HEK293 (cell line): ENCODE data around the gene SPP2.

Source experiments
- CTCF ChIA-PET: fragments of 350-600 bp; formaldehyde crosslinking; extraction: SDS; loops from one replicate; lab custom pipeline; 2021; ENCODE audit warnings: antibody characterized with exemption; lab: Yijun Ruan, JAX
- POLR2A ChIA-PET: fragments of 300-600 bp; formaldehyde crosslinking; extraction: SDS; loops from one replicate; lab custom pipeline; 2020; ENCODE audit warnings: antibody characterized with exemption, inconsistent platforms; lab: Yijun Ruan, JAX
- H3K27ac ChIP-seq: fragments of 200-500 bp; sonication (Bioruptor generic); 2 replicates; pipeline ENCODE4 v1.5.1; 2014; ENCODE audit warnings: low read depth, low read length, control low read depth, inconsistent platforms; ENCODE audit errors: extremely low read depth
- H3K36me3 ChIP-seq, 2 experiments: fragments of 200-500 bp in 1 of 2; sonication (Bioruptor generic) in 1 of 2; 1 replicate in 1 of 2; 2 replicates in 1 of 2; pipeline ENCODE4 v1.5.1; 2014 to 2017; ENCODE audit warnings: inconsistent platforms in 2 of 2, low read length in 2 of 2; ENCODE audit not compliant: control insufficient read depth in 2 of 2, insufficient read depth in 1 of 2
- H3K4me1 ChIP-seq: fragments of 200-500 bp; sonication (Bioruptor generic); 2 replicates; pipeline ENCODE4 v1.5.1; 2014; ENCODE audit warnings: mild to moderate bottlenecking, low read length, inconsistent platforms; ENCODE audit not compliant: control insufficient read depth, insufficient read depth
- H3K4me3 ChIP-seq: 2 replicates; pipeline ENCODE4 v1.5.1; 2011; ENCODE audit warnings: low read depth, mild to moderate bottlenecking, control low read depth, low read length, moderate library complexity
- H3K9me3 ChIP-seq: fragments of 200-500 bp; sonication (Bioruptor generic); 2 replicates; pipeline ENCODE4 v1.5.1; 2014; ENCODE audit warnings: low read depth, low read length, inconsistent platforms; ENCODE audit not compliant: control insufficient read depth, insufficient read depth
- BCL11B ChIP-seq: fragments of 450-650 bp; formaldehyde crosslinking; IDR thresholded peaks from 2 replicates; pipeline ENCODE4 v1.5.1; 2016; ENCODE audit warnings: low read depth, missing biosample characterization, missing genetic modification characterization
- HIC1 ChIP-seq: fragments of 450-650 bp; formaldehyde crosslinking; IDR thresholded peaks from 2 replicates; pipeline ENCODE4 v1.5.1; 2016; ENCODE audit warnings: missing biosample characterization, missing genetic modification characterization
- SALL2 ChIP-seq: fragments of 450-650 bp; formaldehyde crosslinking; IDR thresholded peaks from 2 replicates; pipeline ENCODE4 v1.5.0; 2017; ENCODE audit warnings: missing biosample characterization, mild to moderate bottlenecking, missing genetic modification characterization, borderline replicate concordance
- YY2 ChIP-seq: fragments of 450-650 bp; formaldehyde crosslinking; IDR thresholded peaks from 2 replicates; pipeline ENCODE4 v1.5.1; 2016; ENCODE audit warnings: missing biosample characterization, missing genetic modification characterization
- ZNF138 ChIP-seq: fragments of 450-650 bp; formaldehyde crosslinking; IDR thresholded peaks from 2 replicates; pipeline ENCODE4 v1.5.1; 2016; ENCODE audit warnings: missing biosample characterization, missing genetic modification characterization, borderline replicate concordance
- ZNF184 ChIP-seq: fragments of 450-650 bp; IDR thresholded peaks from 2 replicates; pipeline ENCODE4 v1.5.1; 2018; ENCODE audit warnings: missing biosample characterization, mild to moderate bottlenecking, missing genetic modification characterization
- ZNF19 ChIP-seq: fragments of 450-650 bp; formaldehyde crosslinking; IDR thresholded peaks from 2 replicates; pipeline ENCODE4; 2016; ENCODE audit warnings: missing biosample characterization, missing genetic modification characterization, low read depth
- ZNF223 ChIP-seq: fragments of 450-650 bp; formaldehyde crosslinking; IDR thresholded peaks from 2 replicates; pipeline ENCODE4 v1.5.1; 2016; ENCODE audit warnings: missing biosample characterization, missing genetic modification characterization
- ZNF26 ChIP-seq: fragments of 450-650 bp; formaldehyde crosslinking; IDR thresholded peaks from 2 replicates; pipeline ENCODE4 v1.5.1; 2016; ENCODE audit warnings: missing biosample characterization, missing genetic modification characterization
- ZNF354C ChIP-seq: fragments of 450-650 bp; formaldehyde crosslinking; IDR thresholded peaks from 2 replicates; pipeline ENCODE4 v1.5.1; 2016; ENCODE audit warnings: missing biosample characterization, missing genetic modification characterization, low read depth, borderline replicate concordance
- ZNF391 ChIP-seq: fragments of 450-650 bp; formaldehyde crosslinking; IDR thresholded peaks from 2 replicates; pipeline ENCODE4 v1.5.1; 2016; ENCODE audit warnings: low read depth, missing biosample characterization, missing genetic modification characterization, borderline replicate concordance
- ZNF48 ChIP-seq: fragments of 450-650 bp; formaldehyde crosslinking; IDR thresholded peaks from 2 replicates; pipeline ENCODE4 v1.5.1; 2016; ENCODE audit warnings: missing biosample characterization, missing genetic modification characterization
- ZNF555 ChIP-seq: fragments of 450-650 bp; formaldehyde crosslinking; conservative IDR thresholded peaks from 2 replicates; pipeline ENCODE4 v1.5.1; 2017; ENCODE audit warnings: missing biosample characterization, mild to moderate bottlenecking, missing genetic modification characterization, inconsistent platforms
- ZNF561 ChIP-seq: fragments of 450-650 bp; IDR thresholded peaks from 2 replicates; pipeline ENCODE4 v1.5.1; 2018; ENCODE audit warnings: missing biosample characterization, missing genetic modification characterization, borderline replicate concordance
- ZNF624 ChIP-seq: fragments of 450-650 bp; formaldehyde crosslinking; IDR thresholded peaks from 2 replicates; pipeline ENCODE4 v1.5.1; 2017; ENCODE audit warnings: missing biosample characterization, missing genetic modification characterization
- ZNF670 ChIP-seq: fragments of 450-650 bp; formaldehyde crosslinking; IDR thresholded peaks from 2 replicates; pipeline ENCODE4 v1.5.1; 2016; ENCODE audit warnings: missing biosample characterization, missing genetic modification characterization, low read depth
- ZNF704 ChIP-seq: fragments of 450-650 bp; formaldehyde crosslinking; IDR thresholded peaks from 2 replicates; pipeline ENCODE4 v1.5.1; 2016; ENCODE audit warnings: missing biosample characterization, missing genetic modification characterization
- ZNF768 ChIP-seq: fragments of 450-650 bp; formaldehyde crosslinking; IDR thresholded peaks from 2 replicates; pipeline ENCODE4 v1.5.1; 2018; ENCODE audit warnings: missing biosample characterization, mild to moderate bottlenecking, missing genetic modification characterization
- ZNF792 ChIP-seq: fragments of 450-650 bp; formaldehyde crosslinking; IDR thresholded peaks from 2 replicates; pipeline ENCODE4 v1.5.1; 2016; ENCODE audit warnings: missing biosample characterization, missing genetic modification characterization
- ZSCAN16 ChIP-seq: fragments of 450-650 bp; formaldehyde crosslinking; IDR thresholded peaks from 2 replicates; pipeline ENCODE4 v1.5.1; 2016; ENCODE audit warnings: missing biosample characterization, missing genetic modification characterization
- TF ChIP-seq, protein P1 (sequence below): fragments of 450-650 bp; formaldehyde crosslinking; IDR thresholded peaks from 2 replicates; pipeline ENCODE4; 2016; ENCODE audit warnings: missing biosample characterization, missing genetic modification characterization
- TF ChIP-seq, protein P2 (sequence below): fragments of 450-650 bp; formaldehyde crosslinking; IDR thresholded peaks from 2 replicates; pipeline ENCODE4 v1.5.1; 2017; ENCODE audit warnings: missing biosample characterization, missing genetic modification characterization
- TF ChIP-seq, protein P3 (sequence below): fragments of 450-650 bp; formaldehyde crosslinking; IDR thresholded peaks from 2 replicates; pipeline ENCODE4 v1.5.1; 2017; ENCODE audit warnings: missing biosample characterization, missing genetic modification characterization

The SPP2 gene

DNA sequence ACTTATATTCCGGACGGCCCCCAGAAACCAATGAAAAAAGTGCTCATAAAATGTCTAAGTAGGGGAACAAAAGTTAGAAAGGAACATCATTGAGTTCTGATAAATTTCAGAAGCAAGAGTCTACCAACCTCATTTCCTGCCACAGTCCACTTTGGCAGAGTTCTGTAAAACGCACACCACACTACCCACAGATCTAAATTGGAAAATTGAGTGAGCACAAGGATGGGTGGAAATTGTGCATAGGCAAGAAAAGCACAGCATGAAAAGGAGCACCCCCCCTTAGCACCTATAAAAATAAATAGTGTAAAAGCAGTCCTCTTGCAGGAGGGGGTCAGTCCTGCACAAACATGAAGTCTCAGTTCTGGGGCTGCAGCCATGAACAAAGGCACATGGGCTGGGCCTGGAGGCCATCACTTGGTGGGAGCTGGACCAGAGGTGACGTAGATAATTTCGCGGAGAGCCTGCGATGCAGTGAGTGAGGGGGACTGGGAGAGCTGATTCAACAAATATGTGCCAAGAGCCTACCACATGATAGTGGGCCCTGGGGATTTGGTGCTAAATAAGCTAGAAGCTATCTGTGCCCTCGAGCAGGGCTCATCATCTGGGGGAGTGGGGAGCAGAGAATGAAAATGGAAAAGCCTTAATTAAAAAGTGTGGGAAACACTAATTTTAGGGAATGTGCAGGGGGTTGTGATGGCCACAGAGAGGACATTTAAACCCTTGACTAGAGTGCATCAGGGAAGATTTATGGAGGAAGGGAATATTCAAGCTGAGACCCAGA lies 48.9 kb upstream of the SPP2 start (continued):
- TF ChIP-seq YY2 (tag by site-specific recombination): no peak

DNA sequence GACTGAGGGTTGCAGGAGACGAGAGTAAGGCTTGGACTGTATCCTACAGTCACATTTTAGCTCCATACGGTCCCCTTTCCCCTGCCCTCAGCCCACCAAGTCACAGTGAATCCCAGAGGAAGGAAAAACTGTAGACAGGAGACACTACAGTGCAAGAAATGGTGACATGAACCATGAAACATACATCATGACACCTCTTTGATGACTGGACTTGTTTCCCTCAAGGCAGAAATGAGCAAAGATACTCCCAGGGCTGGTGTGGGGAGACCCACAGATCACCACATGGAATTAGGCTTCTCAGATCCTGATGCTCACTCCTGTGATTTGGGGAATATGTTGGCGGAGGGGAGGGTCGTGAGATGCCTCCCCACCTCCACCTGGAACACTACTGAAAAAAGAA lies 48.2 kb upstream of the SPP2 start:
- no peak overlapping the region for H3K27ac ChIP-seq
- no peak overlapping the region for H3K4me3 ChIP-seq
- POLR2A ChIA-PET: no interaction called here
- no peak for TF ChIP-seq SALL2 (tag by site-specific recombination)
- TF ChIP-seq ZNF138 (tag by site-specific recombination): no peak
- no peak for TF ChIP-seq ZNF555 (tag by site-specific recombination)
- TF ChIP-seq ZNF26 (tag by site-specific recombination): no peak
- TF ChIP-seq ZNF624 (tag by site-specific recombination): no peak
- TF ChIP-seq ZNF223: no peak
- no peak for TF ChIP-seq HIC1 (tag by site-specific recombination)
- TF ChIP-seq ZNF670 (tag by site-specific recombination): no peak
- TF ChIP-seq ZNF19: no peak
- no peak for TF ChIP-seq ZNF391 (tag by site-specific recombination)
- no peak for TF ChIP-seq ZNF184 (tag by site-specific recombination)
- no peak for TF ChIP-seq ZSCAN16 (tag by site-specific recombination)
- no peak for TF ChIP-seq BCL11B (tag by site-specific recombination)
- peaks cover 10% of the 10 kb centered on the region for H3K4me1 ChIP-seq
- H3K9me3 ChIP-seq: no peaks in the 10 kb centered on the region
- CTCF ChIA-PET: no interaction called here
- no peaks in the 10 kb centered on the region for H3K36me3 ChIP-seq

DNA sequence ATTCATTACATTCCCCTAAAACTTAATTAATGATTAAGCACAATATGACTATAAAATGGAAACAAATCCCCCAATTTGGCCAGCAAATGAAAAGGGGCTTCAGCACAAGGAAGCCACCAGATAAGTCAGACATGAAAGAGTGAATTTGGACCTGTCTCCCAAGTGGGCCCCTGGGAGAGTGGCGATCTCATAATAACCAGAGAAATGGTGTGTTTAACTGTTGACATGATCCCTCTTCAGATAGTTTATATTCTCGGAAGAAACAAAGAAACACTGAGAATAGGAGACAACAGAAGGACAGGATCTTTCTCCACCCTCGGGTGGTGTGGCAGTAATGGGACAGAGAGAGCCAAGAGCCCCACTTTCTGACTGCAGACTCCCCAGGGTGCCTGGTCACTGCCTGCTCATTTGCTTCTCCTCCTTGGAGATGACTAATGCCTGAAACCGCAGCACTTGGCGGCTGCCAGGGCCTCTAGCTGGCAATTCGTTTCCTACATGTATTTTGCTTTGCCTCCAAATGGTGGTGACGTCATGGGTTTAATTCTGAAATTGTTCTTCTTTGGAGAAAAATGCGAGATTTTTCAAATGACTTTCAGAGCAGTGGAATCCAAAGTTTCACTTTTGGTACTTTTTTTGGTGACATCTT lies 46.4 kb upstream of the SPP2 start:
- Histone ChIP-seq H3K4me3 (no peak overlapping the region), H3K9me3 (no peaks in the 10 kb centered on the region), H3K4me1 (peaks cover 10% of the 10 kb centered on the region), H3K36me3 (no peaks in the 10 kb centered on the region), H3K27ac (no peak overlapping the region)
- ChIA-PET POLR2A (interaction anchor here (1.0 kb wide), 1 partner anchor 143 kb away, joined by 3 read pairs; no protein-coding TSS in a partner anchor), CTCF (no interaction called here)
- TF ChIP-seq ZNF561 (tag by site-specific recombination) (peak; percentile 47; the same call in 1 of the 2 replicates), ZNF354C (tag by site-specific recombination) (no peak), ZNF792 (tag by site-specific recombination) (no peak), YY2 (tag by site-specific recombination) (no peak), ZNF768 (tag by site-specific recombination) (no peak), ZNF704 (tag by site-specific recombination) (no peak), ZNF48 (tag by site-specific recombination) (no peak), ZNF555 (tag by site-specific recombination) (no peak)
- TF ChIP-seq, protein P1, sequence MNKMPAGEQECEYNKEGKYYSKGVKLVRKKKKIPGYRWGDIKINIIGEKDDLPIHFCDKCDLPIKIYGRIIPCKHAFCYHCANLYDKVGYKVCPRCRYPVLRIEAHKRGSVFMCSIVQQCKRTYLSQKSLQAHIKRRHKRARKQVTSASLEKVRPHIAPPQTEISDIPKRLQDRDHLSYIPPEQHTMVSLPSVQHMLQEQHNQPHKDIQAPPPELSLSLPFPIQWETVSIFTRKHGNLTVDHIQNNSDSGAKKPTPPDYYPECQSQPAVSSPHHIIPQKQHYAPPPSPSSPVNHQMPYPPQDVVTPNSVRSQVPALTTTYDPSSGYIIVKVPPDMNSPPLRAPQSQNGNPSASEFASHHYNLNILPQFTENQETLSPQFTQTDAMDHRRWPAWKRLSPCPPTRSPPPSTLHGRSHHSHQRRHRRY (tag by site-specific recombination): no peak
- TF ChIP-seq, protein P2, sequence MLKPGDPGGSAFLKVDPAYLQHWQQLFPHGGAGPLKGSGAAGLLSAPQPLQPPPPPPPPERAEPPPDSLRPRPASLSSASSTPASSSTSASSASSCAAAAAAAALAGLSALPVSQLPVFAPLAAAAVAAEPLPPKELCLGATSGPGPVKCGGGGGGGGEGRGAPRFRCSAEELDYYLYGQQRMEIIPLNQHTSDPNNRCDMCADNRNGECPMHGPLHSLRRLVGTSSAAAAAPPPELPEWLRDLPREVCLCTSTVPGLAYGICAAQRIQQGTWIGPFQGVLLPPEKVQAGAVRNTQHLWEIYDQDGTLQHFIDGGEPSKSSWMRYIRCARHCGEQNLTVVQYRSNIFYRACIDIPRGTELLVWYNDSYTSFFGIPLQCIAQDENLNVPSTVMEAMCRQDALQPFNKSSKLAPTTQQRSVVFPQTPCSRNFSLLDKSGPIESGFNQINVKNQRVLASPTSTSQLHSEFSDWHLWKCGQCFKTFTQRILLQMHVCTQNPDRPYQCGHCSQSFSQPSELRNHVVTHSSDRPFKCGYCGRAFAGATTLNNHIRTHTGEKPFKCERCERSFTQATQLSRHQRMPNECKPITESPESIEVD: peak; percentile 37
- TF ChIP-seq, protein P3, sequence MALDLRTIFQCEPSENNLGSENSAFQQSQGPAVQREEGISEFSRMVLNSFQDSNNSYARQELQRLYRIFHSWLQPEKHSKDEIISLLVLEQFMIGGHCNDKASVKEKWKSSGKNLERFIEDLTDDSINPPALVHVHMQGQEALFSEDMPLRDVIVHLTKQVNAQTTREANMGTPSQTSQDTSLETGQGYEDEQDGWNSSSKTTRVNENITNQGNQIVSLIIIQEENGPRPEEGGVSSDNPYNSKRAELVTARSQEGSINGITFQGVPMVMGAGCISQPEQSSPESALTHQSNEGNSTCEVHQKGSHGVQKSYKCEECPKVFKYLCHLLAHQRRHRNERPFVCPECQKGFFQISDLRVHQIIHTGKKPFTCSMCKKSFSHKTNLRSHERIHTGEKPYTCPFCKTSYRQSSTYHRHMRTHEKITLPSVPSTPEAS (tag by site-specific recombination): no peak
